ENCODE measurements around the gene ACOT6.
"Not testable (repeated sequence)": the region's sequence is repeated elsewhere in the genome, so short reads cannot be mapped to it uniquely, and the experiment has no call there.

The ACOT6 gene

DNA sequence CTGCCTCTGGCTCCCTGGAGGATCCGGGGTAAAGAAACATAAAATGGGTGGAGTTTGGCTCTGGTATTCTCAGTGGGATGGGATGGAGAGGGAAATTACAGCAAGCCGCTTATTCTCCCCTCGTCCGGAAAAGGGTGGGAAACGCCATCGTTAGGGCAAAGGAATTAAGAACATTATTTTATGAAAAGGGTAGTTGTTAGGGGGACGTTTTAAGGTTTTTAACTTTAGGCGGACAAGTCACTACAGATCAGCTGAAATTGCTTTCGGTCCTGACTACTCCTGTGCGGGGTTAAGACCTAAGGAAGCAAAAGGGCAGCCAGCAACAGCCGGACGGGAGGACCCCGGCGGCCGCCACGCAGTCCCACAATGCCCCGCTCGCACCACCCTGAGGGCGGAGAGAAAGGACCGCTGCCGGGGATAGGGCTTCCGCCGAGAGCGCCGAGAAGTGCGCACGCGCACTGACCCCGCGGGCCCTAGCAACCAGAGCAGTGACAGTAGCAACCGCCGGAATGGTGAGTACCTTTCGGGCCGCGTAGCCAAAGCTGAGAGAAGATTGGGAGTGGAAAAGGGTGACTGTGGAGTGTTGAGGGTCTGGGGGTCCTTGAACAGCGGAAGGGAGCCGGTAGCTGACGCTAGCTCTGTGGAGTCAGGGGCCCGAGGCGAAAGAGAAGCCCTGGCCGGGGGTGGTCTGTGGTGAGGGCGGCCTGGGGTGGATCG lies 32.4 kb downstream of the ACOT6 start, which contains the start of gene DNAL1:
DNAL1 (plus strand) TSS at position 456 of the 717 bp plus-strand sequence; CDS start at position 510, 54 bp downstream.
- in situ Hi-C loops (cut with MboI; ENCODE audit: low sequenced_read_pairs): no loop called here

DNA sequence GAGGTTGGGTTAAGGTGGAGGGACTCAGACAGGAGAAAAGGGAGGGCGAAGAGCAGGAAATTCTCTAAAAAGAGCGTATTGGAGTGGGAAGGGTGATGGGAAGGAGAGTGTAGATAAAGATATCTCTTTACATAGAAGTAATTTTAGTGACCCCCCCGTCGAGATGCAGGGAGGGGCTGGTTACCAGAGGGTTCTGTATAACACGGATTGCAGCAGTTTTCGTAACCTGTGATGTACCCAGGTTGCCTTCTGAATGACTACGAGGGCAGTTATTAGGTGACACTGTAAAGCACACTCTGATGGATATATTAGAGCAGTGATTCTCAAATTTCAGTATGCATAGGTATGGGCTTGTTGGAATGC lies 32.9 kb downstream of the ACOT6 start:
- in situ Hi-C loops (cut with MboI; ENCODE audit: low sequenced_read_pairs): no loop called here

DNA sequence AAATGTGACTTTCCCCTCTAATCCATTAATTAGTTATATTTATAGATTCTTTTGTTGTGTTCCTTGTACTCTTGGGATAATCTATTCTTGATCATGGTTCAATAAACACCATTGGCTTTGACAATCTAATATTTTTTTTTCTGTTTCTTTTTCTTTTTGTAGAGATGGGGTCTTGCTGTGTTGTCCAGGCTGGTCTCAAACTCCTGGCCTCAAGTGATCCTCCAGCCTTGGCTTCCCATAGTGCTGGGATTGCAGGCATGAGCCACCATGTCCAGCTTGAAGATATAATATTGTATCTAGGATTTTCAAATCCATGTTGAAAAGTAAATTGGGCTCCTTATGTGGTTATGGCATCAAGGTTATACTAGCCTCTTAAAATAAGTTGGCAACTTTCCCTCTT lies 38.7 kb downstream of the ACOT6 start:
- in situ Hi-C loops (cut with MboI; ENCODE audit: low sequenced_read_pairs): no loop called here

DNA sequence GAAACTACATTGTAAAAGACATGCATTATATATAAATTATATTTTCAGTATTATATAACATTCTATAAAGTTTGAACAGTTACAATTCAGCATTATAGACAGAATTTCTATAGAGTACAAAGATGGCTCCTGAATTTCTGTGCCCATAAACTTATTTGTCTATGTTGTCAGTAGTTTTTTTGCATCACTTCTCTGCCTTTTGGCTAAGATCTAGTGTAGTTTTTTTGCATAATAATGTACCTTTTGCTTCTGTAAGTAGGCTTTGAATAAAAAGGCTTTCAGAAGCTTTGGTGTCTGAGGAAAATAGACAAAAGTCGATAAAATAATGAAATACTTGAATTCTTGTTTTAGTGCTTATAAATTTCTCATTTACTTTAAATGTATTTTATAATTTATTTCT lies 43.5 kb downstream of the ACOT6 start:
- in situ Hi-C loops (cut with MboI; ENCODE audit: low sequenced_read_pairs): no loop called here

DNA sequence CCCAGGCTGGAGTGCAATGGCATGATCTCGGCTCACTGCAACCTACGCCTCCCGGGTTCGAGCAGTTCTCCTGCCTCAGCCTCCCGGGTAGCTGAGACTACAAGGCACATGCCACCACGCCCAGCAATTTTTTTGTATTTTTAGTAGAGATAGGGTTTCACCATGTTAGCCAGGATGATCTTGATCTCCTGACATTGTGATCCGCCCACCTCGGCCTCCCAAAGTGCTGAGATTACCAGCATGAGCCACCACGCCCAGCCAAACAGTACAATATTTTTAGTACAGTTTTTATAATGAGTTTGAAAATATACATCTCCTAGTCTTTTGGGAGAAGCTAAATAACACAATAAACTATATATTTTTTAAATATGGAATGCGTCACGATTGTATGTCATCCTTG lies 46.9 kb downstream of the ACOT6 start:
- in situ Hi-C loops (cut with MboI; ENCODE audit: low sequenced_read_pairs): not testable (repeated sequence)

DNA sequence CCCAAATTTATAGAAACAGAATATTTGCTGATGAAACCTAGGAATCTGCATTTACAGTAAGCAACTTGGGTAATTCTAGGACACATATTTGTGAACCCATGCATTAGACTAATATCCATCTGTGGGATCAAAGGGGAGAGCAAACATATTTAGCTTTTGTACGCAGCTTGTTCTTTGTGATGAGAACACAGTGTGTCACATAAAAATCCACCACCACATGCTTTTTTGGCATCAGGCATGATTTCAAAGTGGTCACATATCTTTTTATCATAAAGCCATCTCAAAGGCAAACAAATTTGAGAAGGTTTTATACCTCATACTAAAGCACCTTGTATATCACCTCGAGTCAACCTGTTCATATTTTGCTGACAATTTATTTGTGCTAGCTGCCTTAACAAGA lies 48.2 kb downstream of the ACOT6 start:
- in situ Hi-C loops (cut with MboI; ENCODE audit: low sequenced_read_pairs): no loop called here

DNA sequence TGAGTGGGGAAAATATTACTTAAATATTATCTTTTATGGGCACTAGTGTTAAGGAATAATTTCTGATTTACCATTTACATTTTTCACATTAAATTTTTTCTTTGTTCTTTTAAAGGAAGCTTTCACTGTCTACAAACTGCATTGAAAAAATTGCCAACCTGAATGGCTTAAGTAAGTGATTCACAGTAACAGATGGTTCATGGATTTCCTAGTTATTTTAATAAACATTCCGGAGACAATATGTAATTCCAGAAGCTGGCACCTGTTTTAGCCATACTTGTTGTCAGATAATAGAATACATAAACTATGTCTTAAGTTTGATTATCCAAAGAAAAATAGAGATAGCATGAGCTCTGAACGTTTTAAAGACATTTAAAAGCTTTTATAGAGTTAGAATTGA lies 49.6 kb downstream of the ACOT6 start:
- in situ Hi-C loops (cut with MboI; ENCODE audit: low sequenced_read_pairs): no loop called here

DNA sequence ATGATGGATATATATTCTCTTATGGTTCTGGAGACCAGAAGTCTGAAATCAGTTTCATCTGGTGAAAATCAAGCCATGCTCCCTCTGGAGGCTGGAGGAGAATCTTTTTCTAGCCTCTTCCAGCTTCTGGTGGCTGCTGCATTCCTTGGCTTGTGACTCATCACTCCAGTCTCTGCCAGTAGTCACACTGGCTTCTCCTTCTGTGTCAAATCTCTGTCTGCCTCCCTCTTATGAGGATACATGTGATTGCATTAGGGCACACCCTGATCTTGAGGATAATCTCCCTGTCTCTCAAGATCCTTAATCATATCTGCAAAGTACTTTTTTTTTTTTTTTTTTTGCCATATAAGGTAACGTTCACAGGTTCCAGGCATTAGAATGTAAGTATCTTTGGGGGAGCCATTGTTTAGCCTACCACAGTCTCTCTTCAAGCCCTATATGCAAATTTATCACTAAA lies 50.2 kb downstream of the ACOT6 start:
- in situ Hi-C loops (cut with MboI; ENCODE audit: low sequenced_read_pairs): no loop called here

DNA sequence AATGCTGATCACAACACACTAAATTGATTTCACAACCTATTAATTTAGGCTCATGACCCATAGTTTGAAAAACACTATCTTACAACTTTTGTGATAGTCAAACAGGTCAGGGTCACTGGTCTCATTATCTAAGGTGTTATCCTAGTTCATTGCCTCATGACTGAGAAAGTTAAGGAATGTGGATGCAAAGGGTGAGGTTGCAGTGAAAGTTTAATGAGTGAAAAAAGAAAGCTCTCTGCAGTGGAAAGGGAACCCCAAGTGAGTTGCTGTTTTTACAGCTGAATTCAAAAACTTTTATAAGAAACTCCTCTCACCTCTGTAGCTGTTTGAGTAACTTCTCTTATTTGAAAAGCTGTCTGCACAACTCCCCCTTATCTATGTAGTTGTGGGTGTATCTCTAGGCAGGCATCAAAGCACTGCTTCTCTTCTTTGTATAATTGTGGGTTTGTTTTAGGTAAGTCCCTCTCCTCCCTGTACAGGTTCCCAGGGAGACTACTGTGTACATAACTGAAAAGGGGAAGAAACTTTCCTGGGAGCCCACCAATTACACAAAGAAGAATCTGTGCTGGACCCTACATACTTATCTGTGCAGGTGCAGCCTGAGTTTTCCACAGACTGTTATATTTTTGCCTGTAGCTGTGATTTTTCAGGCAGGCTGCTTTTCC lies 51.4 kb downstream of the ACOT6 start:
- in situ Hi-C loops (cut with MboI; ENCODE audit: low sequenced_read_pairs): no loop called here

DNA sequence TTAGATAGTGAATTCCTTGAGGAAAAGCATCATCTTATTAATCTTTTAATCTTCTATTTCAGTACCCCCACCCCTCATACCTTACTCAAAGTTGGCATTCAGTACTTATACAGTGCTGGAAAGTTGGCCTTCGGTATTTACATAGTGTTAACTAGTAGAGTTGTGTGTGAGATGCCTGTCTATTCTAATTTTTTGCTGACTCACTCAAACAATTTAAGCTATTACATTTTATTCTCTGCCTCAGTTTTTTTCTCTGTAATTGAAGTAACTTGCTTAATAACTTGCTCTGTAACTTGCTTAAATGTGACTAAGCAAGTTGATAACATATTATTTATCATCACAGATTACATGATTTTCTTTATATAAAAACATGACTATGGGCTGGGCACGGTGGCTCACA lies 52.8 kb downstream of the ACOT6 start:
- in situ Hi-C loops (cut with MboI; ENCODE audit: low sequenced_read_pairs): no loop called here

DNA sequence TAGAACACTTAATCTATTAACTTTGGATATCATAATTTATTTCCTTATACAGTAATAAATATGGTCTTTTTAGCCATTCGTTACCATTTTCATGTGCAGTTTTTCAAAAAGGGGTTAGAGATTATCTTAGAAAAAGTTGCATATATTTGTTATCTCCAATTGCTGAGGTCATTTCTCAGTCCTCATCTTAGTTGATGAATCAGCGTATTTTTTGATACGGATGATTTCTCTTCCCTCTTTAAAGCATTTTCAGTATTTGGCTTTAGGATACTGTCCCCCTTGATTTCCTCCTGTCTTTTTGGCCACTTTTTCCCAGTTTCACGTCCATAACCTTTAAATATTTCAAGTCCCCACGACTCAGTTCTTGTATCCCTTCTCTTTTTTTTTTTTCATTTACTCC lies 54.3 kb downstream of the ACOT6 start:
- in situ Hi-C loops (cut with MboI; ENCODE audit: low sequenced_read_pairs): no loop called here

DNA sequence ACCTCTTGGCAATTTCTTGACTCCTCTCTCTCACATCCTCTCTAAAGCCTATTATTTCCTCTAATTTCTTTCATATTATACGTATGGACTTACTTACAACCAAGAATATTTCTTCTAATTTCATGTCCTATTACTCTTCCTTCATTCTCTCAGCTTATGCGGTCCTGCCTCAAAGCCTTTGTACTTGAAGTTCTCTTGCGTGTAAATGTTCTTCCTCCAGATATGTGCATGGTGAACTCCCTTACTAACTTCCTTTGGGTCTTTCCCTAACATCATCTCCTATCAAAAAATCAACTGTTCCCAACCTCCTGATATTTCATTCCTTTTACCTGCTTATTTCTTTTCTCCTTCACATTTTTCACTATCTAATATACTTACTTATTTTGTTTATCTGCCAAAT lies 55.5 kb downstream of the ACOT6 start:
- in situ Hi-C loops (cut with MboI; ENCODE audit: low sequenced_read_pairs): no loop called here
